ENCODE data around the gene MYO1A. TPM values are rescaled to one million over a fixed set of nuclear protein-coding genes. Genes with fewer than 3 reads are reported as not detected.

MYO1A gene
- total and polyA plus RNA-seq, 2 of the 13 experiments (the other 11 are each of a cell fraction or from before 2014, with no cell fraction given) = 5.3 to 6.0 TPM

DNA sequence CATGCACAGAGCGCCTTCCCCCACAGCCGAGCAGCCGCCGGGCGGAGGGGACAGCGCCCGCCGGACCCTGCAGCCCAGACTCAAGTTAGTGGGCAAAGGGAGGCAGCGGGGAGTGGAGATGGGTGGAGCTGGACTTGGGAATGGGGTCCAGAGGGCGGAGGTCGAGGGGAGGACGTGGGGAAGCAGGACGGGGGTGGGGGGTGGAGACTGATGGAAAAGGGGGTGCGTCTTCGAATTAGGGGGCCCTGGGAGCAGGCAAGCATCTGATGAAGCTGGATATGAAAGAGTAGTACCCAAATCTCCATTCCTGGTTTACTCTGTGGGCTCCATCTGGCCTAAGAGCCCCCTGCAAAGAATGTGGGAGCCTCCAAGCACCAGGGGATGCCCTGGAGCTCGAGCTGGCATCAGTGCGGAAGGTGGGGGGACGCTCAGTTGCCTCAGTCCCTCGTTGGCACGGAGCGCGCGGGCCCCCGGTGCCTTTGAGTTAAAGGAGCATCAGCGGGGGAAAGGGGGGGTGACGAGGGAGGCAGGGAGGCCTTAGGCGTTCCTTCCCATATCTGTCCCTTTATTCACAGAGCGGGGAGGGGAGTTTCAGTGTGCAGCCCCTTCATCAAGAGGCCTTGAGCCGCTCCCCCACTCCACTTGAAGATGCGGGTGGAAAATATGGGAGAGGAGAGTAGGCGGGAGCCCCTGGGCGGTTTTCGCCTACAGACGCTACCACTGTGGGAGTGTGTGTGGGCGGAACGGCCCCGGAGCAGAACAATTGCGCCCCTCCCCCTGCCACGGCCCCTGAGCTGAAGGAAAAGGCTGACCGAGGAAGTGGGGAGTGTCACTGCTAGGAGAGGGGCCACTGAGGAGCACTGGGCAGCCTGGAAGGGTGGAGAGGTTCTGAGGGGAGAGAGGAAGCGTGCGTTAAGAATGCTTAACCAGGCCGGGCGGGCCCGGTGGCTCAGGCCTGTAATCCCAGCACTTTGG is 39.6 kb upstream of the MYO1A start (continued):
- TF ChIP-seq ZBTB26 (CRISPR knock-in tag; IDR thresholded peaks at IDR 0.05; ENCODE audit: borderline replicate concordance) (no peak), DMAP1 (CRISPR knock-in tag; IDR thresholded peaks at IDR 0.05) (no peak; the same call in 1 of the 2 replicates), ZNF768 (CRISPR knock-in tag; IDR thresholded peaks at IDR 0.05) (no peak), NFYC (CRISPR knock-in tag; IDR thresholded peaks at IDR 0.05) (no peak), ETV6 (CRISPR knock-in tag; conservative IDR thresholded peaks at IDR 0.05) (no peak), IKZF5 (CRISPR knock-in tag; IDR thresholded peaks at IDR 0.05) (0 out of 2 replicates have a peak, but pooled peaks have one; percentile 9), ZNF275 (CRISPR knock-in tag; IDR thresholded peaks at IDR 0.05; ENCODE audit: borderline replicate concordance) (no peak), SP5 (CRISPR knock-in tag; IDR thresholded peaks at IDR 0.05; ENCODE audit: borderline replicate concordance, low read depth) (0 out of 2 replicates have a peak, but pooled peaks have one; percentile 12), ZNF446 (CRISPR knock-in tag; IDR thresholded peaks at IDR 0.05) (no peak), HDAC2 (CRISPR knock-in tag; IDR thresholded peaks at IDR 0.05) (peak; percentile 39; the same call in 1 of the 2 replicates), ZNF724P (CRISPR knock-in tag; IDR thresholded peaks at IDR 0.05; ENCODE audit: borderline replicate concordance) (no peak), NCOR1 (IDR thresholded peaks at IDR 0.05; ENCODE audit: borderline replicate concordance, low read length) (peak; percentile 59), ZNF350 (CRISPR knock-in tag; IDR thresholded peaks at IDR 0.05; ENCODE audit: borderline replicate concordance, low read depth) (0 out of 2 replicates have a peak, but pooled peaks have one; percentile 20)
- TF ChIP-seq, protein P1, sequence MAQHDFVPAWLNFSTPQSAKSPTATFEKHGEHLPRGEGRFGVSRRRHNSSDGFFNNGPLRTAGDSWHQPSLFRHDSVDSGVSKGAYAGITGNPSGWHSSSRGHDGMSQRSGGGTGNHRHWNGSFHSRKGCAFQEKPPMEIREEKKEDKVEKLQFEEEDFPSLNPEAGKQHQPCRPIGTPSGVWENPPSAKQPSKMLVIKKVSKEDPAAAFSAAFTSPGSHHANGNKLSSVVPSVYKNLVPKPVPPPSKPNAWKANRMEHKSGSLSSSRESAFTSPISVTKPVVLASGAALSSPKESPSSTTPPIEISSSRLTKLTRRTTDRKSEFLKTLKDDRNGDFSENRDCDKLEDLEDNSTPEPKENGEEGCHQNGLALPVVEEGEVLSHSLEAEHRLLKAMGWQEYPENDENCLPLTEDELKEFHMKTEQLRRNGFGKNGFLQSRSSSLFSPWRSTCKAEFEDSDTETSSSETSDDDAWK (CRISPR knock-in tag; IDR thresholded peaks at IDR 0.05) = no peak
- TF ChIP-seq, protein P2, sequence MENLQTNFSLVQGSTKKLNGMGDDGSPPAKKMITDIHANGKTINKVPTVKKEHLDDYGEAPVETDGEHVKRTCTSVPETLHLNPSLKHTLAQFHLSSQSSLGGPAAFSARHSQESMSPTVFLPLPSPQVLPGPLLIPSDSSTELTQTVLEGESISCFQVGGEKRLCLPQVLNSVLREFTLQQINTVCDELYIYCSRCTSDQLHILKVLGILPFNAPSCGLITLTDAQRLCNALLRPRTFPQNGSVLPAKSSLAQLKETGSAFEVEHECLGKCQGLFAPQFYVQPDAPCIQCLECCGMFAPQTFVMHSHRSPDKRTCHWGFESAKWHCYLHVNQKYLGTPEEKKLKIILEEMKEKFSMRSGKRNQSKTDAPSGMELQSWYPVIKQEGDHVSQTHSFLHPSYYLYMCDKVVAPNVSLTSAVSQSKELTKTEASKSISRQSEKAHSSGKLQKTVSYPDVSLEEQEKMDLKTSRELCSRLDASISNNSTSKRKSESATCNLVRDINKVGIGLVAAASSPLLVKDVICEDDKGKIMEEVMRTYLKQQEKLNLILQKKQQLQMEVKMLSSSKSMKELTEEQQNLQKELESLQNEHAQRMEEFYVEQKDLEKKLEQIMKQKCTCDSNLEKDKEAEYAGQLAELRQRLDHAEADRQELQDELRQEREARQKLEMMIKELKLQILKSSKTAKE (CRISPR knock-in tag; IDR thresholded peaks at IDR 0.05; ENCODE audit: borderline replicate concordance) = no peak
- TF ChIP-seq, protein P3, sequence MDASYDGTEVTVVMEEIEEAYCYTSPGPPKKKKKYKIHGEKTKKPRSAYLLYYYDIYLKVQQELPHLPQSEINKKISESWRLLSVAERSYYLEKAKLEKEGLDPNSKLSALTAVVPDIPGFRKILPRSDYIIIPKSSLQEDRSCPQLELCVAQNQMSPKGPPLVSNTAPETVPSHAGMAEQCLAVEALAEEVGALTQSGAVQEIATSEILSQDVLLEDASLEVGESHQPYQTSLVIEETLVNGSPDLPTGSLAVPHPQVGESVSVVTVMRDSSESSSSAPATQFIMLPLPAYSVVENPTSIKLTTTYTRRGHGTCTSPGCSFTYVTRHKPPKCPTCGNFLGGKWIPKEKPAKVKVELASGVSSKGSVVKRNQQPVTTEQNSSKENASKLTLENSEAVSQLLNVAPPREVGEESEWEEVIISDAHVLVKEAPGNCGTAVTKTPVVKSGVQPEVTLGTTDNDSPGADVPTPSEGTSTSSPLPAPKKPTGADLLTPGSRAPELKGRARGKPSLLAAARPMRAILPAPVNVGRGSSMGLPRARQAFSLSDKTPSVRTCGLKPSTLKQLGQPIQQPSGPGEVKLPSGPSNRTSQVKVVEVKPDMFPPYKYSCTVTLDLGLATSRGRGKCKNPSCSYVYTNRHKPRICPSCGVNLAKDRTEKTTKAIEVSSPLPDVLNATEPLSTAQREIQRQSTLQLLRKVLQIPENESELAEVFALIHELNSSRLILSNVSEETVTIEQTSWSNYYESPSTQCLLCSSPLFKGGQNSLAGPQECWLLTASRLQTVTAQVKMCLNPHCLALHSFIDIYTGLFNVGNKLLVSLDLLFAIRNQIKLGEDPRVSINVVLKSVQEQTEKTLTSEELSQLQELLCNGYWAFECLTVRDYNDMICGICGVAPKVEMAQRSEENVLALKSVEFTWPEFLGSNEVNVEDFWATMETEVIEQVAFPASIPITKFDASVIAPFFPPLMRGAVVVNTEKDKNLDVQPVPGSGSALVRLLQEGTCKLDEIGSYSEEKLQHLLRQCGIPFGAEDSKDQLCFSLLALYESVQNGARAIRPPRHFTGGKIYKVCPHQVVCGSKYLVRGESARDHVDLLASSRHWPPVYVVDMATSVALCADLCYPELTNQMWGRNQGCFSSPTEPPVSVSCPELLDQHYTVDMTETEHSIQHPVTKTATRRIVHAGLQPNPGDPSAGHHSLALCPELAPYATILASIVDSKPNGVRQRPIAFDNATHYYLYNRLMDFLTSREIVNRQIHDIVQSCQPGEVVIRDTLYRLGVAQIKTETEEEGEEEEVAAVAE (CRISPR knock-in tag; IDR thresholded peaks at IDR 0.05; ENCODE audit: borderline replicate concordance) = no peak; the same call in 1 of the 2 replicates

Measured in HepG2 (cell line).